GM12873 (cell line): ENCODE measurements around the gene SGSM1.

ENCODE experiments used
- TF ChIP-seq, protein P1 (sequence below): IDR thresholded peaks from 2 replicates; pipeline ENCODE4 v1.5.1; 2012; ENCODE audit warnings: low read depth, mild to moderate bottlenecking, moderate library complexity, low read length, control low read depth; ENCODE audit not compliant: insufficient read depth; ENCODE audit errors: missing control alignments

The SGSM1 gene

DNA sequence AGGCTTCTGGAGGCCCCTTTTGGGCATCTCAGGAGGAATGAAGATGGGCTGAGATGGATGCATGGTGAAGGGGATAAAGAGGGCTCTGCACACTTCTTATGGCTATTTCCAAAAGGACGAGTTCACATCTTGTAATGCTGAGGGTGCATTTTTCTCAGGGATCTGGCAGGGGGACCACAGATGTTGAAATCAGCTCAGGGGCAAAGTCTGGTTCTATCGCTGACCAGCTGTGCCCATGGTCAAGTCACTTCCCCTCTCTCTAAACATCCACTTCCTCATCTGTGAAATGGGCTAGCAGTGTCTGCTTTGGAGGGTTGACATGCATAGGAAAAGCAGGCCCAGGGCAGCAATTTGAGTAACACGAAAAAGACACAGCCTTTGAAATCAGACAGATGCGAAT is 114.0 kb downstream of the SGSM1 start:
- TF ChIP-seq, protein P1, sequence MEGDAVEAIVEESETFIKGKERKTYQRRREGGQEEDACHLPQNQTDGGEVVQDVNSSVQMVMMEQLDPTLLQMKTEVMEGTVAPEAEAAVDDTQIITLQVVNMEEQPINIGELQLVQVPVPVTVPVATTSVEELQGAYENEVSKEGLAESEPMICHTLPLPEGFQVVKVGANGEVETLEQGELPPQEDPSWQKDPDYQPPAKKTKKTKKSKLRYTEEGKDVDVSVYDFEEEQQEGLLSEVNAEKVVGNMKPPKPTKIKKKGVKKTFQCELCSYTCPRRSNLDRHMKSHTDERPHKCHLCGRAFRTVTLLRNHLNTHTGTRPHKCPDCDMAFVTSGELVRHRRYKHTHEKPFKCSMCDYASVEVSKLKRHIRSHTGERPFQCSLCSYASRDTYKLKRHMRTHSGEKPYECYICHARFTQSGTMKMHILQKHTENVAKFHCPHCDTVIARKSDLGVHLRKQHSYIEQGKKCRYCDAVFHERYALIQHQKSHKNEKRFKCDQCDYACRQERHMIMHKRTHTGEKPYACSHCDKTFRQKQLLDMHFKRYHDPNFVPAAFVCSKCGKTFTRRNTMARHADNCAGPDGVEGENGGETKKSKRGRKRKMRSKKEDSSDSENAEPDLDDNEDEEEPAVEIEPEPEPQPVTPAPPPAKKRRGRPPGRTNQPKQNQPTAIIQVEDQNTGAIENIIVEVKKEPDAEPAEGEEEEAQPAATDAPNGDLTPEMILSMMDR: no peak

DNA sequence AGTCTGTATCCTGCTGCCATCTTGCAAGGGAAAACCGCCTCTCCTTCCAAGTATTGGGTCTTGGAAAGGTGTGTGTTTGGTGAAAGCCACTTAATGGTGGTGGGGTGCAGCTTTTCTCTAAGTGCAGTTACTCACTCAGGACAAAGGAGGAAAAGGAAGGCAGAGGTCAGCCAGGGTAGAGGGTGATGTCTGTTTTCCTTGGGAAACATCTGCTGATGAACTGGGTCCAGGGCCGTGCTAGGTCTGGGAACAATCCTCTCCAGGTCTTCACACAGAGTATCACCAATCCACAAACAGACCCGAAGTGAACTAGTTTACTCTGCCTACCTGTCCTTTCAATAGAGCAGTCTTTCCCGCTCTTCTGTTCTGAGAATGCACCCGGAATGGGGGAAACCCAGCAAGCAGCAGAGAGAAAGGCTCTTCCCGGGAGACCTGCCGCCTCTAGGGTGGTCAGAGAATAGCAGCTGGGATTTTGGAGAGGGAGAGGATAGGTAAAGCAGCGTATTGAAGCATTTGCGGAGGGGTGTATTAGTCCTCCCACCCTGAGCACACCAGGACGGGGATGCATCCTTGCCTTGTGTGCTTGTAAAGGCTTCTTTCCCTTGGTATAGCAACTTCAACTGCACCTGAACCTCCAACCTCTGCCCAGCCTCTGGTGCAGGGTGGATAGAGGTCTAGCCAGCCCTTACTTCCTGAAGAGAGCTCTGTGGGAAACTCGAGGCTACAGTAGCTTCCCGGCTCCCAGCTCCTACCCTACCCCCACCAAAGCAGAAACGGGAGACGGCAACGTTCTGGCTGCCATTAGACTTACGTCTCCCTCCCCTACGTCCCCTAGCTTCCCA is 119.8 kb downstream of the SGSM1 start:
- TF ChIP-seq, protein P1: no peak

DNA sequence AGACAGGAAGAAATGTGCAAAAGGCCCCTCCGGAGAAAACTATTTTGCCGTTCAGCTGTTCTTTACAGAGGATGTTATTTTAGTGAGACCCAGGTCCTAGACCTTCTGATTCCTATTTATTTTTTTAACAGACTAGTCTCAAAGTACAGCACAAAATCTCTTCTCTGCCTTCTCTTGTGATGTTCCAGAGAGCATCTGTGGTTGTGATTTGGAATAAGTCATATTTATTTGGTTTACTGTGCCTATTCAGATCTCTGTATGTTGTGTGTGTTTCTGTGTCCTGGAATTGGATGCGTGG is 120.4 kb downstream of the SGSM1 start:
- TF ChIP-seq, protein P1: no peak

DNA sequence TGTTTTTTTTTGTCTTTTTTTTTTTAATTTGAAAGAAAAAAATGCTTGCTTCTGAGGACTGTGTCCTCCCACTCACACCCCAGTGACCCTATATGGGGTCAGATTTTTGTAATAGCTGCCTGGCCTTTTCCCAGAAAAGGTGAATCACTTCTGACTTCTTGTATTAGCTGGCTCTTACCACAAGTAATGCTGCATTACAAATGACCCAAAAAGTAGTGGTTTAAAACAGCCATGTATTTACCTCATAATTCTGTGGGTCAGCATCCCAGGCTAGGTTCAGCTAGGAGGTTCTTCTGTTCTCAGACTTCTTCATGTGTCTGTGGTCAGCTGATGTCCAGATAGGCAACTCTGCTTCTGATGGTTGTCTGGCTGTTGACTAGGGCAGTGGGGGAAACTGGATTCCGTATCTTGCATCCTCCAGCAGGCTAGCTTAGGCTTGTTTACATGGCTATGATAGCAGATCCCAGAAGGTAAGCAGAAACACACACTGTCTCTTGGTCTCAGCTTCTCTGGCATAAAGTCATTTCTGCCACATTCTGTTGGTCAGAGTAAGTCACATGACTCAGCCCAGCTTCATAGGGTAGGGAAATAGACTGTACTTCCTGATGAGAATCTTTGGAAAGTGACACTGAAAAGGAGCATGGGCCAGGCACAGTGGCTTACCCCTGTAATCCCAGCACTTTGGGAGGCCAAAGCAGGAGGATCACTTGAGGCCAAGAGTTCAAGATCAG is 121.0 kb downstream of the SGSM1 start:
- TF ChIP-seq, protein P1: no peak

DNA sequence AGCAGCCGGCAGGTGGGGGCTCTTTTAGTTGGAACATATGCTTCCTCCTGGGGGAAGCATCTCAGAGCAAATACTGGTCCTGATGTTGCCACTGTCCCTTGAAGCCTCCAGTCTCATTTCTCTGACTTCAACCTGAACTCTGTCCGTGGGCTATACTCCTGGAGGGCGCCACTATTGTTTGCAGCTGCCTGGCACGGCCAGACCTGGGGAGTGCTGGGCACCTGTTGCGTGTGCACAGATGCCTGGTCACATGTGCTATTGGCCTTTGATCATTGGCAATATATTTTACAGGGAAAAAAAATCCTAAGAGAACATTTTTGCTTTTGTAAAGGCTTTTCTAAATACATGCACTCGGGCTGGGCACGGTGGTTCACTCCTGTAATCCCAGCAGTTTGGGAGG is 122.3 kb downstream of the SGSM1 start:
- TF ChIP-seq, protein P1: no peak

DNA sequence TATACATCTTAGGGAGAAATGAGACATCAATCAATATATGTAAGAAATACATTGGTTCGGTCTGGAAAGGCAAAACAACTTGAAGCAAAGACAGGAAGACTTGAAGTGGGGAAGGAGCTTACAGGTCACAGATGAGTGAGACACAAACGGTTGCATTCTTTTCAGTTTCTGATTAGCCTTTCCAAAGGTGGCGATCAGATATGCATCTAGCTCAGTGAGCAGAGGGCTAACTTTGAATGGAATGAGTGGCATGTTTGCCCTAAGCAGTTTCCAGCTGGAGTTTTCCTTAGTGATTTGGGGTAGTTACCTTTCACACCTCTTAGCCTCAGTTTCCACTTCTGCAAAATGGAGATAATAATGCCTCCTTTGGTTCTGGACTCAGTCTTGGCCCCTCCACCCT is 124.7 kb downstream of the SGSM1 start:
- TF ChIP-seq, protein P1: no peak

DNA sequence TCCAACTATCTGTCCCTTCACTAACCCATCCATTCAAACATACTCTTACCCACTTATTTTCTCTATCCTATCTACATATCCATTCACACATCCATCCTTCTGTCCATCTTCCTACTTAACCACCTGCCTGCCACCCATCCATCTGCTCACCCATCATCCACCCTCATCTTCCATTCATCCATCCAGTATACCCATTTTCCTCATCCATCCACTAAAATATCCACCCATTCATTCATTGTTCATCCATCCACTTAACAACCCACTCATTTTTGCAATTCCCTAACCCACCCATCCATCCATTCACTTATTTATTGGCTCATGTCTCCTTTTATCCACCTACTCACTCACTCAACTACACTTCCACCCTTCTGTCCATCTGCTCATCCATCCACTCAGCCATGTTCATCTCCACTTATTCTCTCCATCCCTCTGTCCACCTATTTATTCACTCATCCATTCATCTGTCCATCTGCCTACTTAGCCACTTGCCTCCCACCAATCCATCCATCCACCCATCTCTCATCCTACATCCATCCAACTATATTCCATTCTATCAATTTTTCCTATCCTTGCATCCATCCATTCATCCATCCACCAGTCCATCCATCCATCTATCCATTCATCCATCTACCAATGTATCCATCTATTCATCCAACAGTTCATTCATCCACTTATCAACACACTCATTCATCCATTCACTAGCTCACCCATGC is 129.9 kb downstream of the SGSM1 start:
- TF ChIP-seq, protein P1: no peak
